ENCODE data around the gene RBBP7. TPM values are rescaled to one million over a fixed set of nuclear protein-coding genes. Genes with fewer than 3 reads are reported as not detected.

RBBP7 gene
- total and polyA plus RNA-seq, 2 of the 13 experiments (the other 11 are each of a cell fraction or from before 2014, with no cell fraction given): 89.5 to 145 TPM

GRCh38 chrX:16910376-16910775 is 40.2 kb upstream of the RBBP7 start (continued):
- TF ChIP-seq NCOA1 (CRISPR knock-in tag; IDR thresholded peaks at IDR 0.05) (no peak), YEATS2 (CRISPR knock-in tag; IDR thresholded peaks at IDR 0.05; ENCODE audit: borderline replicate concordance) (no peak), RARA (CRISPR knock-in tag; IDR thresholded peaks at IDR 0.05) (no peak), KLF11 (CRISPR knock-in tag; IDR thresholded peaks at IDR 0.05) (no peak)

DNA sequence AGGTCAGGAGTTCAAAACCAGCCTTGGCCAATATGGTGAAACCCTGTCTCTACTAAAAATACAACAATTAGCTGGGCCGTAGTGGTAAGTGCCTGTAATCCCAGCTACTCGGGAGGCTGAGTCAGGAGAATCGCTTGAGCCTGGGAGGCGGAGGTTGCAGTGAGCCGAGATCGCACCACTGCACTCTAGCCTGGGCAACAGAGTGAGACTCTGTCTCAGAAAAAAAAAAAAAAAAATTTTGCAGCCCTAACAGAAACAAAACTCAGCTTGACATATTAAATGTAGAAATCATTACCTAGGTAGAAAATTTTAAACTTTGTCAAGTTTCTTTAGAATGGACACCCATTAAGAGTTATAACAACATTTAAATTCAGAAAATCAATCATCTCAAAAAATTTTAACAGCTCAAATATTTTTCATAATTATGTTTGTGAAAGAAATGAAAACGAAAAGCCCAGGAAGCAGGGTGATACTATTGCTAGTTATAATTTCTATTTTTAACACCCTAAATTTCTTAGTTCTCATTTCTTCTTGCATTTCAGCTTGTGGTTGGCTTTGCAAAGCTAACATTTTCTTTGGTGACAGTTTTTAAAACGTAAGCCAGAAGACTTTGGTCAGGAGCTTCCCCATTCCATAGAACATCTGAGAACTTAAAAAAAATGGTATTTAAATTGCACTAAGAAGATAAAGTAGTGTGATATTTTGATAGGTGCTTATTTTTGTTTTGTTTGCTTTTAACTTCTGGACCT is 33.3 kb upstream of the RBBP7 start:
- WGBS (ENCODE audit: low lambda C conversion rate): 47% methylated on average over 8 of the region's 8 CpGs
- Histone ChIP-seq H3K4me3 (replicated peaks in 1 of 3; ENCODE audit: insufficient read depth in 1 of 3, low read depth in 2 of 3, low read length in 3 of 3) (no peak overlapping the region), H3K27me3 (ENCODE audit: control insufficient read depth in 1 of 2, insufficient read depth in 2 of 2, low read length in 2 of 2) (no peaks in the 10 kb centered on the region), H2AFZ (ENCODE audit: low read length) (no peak overlapping the region), H3K4me2 (ENCODE audit: low read depth, low read length) (no peak overlapping the region), H3K9ac (ENCODE audit: insufficient read depth, low read depth, low read length) (no peak overlapping the region), H3K9me3 (ENCODE audit: low read length) (no peaks in the 10 kb centered on the region), H3K27ac (ENCODE audit: extremely low read length, insufficient read depth, low read length) (no peak overlapping the region), H3K79me2 (ENCODE audit: insufficient read depth, low read length) (no peaks in the 10 kb centered on the region), H3K36me3 (replicated peaks in 1 of 2; ENCODE audit: control insufficient read depth in 1 of 2, insufficient read depth in 2 of 2, low read length in 2 of 2) (no peaks in the 10 kb centered on the region), H3K4me1 (ENCODE audit: insufficient read depth, low read length) (no peaks in the 10 kb centered on the region), H4K20me1 (ENCODE audit: insufficient read depth, low read length) (no peaks in the 10 kb centered on the region)
- POLR2A ChIA-PET: no interaction called here
- no peak for ATAC-seq
- no peak for DNase-seq (ENCODE audit: low spot score)
- no TSS peak for BruUV-seq (replicated peaks)
- intact Hi-C loops (cut with micrococcal nuclease; ENCODE audit: unreplicated experiment) (no loop called here), in situ Hi-C loops (cut with HindIII; ENCODE audit: extremely low pct_ligation_motif_present, low pct_unique_long_range_greater_than_20kb) (no loop called here)
- TF ChIP-seq ZNF746 (CRISPR knock-in tag; IDR thresholded peaks at IDR 0.05) (no peak), ZNF557 (CRISPR knock-in tag; IDR thresholded peaks at IDR 0.05) (no peak), ZNF616 (CRISPR knock-in tag; IDR thresholded peaks at IDR 0.05; ENCODE audit: low read depth) (no peak), SP4 (CRISPR knock-in tag; IDR thresholded peaks at IDR 0.05) (no peak), ZNF343 (CRISPR knock-in tag; IDR thresholded peaks at IDR 0.05) (no peak)
- CTCF ChIA-PET (ENCODE audit: low intra/inter-chr PET ratio, low total read pairs): no interaction called here
- no peak for FAIRE-seq

All from HepG2 (cell line).